ENCODE results near the gene DAPK3. TPM values are rescaled to one million over a fixed set of nuclear protein-coding genes. Genes with fewer than 3 reads are reported as not detected.

DAPK3 gene
- total and polyA plus RNA-seq, 12 donors, result 72.5 to 222 (median 112) TPM

DNA sequence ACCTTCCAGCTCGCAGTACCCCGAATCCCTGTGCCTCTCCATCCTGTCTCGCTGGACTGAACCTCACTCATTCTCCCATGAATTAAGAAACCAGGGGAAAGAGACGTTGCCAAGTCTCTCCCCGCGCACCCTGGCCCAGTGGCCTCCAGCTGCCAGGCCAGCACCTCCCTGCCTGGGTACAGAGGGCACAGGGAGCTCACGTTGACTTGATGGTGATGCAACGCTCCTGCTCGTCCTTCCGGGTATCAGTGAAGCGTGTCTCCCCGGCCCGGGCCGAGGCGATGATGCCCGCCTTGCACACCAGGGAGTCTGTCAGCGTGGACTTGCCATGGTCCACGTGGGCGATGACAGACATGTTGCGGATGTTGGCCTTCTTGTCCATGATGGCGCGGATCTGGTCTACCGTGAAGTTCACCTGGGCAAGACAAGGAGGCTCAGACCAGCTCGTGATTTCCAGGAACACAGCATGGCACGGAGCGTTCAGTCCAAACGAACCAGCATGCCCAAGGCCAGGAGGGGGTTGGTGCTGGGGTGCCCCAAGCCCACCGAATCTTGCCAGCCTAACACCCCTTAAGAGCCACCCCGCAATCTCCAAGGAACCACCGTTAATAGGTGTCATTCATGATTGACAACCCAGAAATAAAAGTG, 13.2 kb upstream of the DAPK3 start:
- WGBS, 2 donors, result 17 to 18% methylated on average over 30 of the region's 30 CpGs
- Histone ChIP-seq H3K27me3 (no peaks in the 10 kb centered on the region), H3K9me3 (no peaks in the 10 kb centered on the region), H3K4me1 (peaks cover 6 to 64% (median 45%) of the 10 kb centered on the region in 9 donors), H3K4me3 (peak overlapping the region; percentile 85 to 100 (median 94)), H3K27ac (peak overlapping the region in 9 of 10 donors; percentile 89 to 100 (median 96)), H3K36me3 (peaks cover 34 to 54% (median 51%) of the 10 kb centered on the region in 9 donors)
- intact Hi-C loops (cut with DNase I), result loop anchor here in 7 of 10 donors (2.0 to 10.0 kb wide), 3 partner anchors 13 to 221 kb away; partner anchors contain the start of gene DAPK3 (in 3 of the 7)
- no peak for DNase-seq
- TF ChIP-seq, protein P1, sequence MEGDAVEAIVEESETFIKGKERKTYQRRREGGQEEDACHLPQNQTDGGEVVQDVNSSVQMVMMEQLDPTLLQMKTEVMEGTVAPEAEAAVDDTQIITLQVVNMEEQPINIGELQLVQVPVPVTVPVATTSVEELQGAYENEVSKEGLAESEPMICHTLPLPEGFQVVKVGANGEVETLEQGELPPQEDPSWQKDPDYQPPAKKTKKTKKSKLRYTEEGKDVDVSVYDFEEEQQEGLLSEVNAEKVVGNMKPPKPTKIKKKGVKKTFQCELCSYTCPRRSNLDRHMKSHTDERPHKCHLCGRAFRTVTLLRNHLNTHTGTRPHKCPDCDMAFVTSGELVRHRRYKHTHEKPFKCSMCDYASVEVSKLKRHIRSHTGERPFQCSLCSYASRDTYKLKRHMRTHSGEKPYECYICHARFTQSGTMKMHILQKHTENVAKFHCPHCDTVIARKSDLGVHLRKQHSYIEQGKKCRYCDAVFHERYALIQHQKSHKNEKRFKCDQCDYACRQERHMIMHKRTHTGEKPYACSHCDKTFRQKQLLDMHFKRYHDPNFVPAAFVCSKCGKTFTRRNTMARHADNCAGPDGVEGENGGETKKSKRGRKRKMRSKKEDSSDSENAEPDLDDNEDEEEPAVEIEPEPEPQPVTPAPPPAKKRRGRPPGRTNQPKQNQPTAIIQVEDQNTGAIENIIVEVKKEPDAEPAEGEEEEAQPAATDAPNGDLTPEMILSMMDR (IDR thresholded peaks at IDR 0.05), result no peak
- peak in 2 of 8 donors; percentile 11 to 19 for ATAC-seq

DNA sequence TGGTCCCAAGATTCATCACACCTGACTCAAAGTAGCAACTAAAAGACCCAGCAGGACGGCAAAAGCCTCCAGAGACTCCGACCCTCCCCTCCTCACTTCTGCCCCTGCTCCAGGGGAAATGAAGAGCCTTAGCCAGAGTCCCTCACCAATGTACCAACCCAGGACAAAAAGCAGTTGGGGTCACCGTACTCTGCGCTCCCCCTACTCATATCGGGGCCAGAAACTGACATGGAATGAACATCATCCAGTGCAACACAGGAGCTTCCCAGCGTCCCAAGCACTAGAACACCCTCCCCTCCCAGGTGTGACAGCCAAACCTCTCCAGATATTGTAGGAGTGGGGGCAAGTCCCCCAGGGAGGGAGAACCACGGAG, 12.6 kb upstream of the DAPK3 start:
- Histone ChIP-seq H3K27me3 (no peaks in the 10 kb centered on the region), H3K36me3 (peaks cover 34 to 59% (median 56%) of the 10 kb centered on the region in 9 donors), H3K4me3 (peak overlapping the region in 8 of 10 donors; percentile 85 to 100 (median 94)), H3K9me3 (no peaks in the 10 kb centered on the region), H3K27ac (peak overlapping the region in 9 of 10 donors; percentile 40 to 100 (median 96)), H3K4me1 (peaks cover 6 to 64% (median 45%) of the 10 kb centered on the region in 9 donors)
- intact Hi-C loops (cut with DNase I), result loop anchor here in 4 of 10 donors (10.0 kb wide), 1 partner anchor 221 kb away; no protein-coding TSS in a partner anchor
- DNase-seq (no peak), ATAC-seq (no peak)
- TF ChIP-seq, protein P1 (IDR thresholded peaks at IDR 0.05), result no peak
- 55 to 59% methylated on average over 7 of the region's 7 CpGs for WGBS, 2 donors

DNA sequence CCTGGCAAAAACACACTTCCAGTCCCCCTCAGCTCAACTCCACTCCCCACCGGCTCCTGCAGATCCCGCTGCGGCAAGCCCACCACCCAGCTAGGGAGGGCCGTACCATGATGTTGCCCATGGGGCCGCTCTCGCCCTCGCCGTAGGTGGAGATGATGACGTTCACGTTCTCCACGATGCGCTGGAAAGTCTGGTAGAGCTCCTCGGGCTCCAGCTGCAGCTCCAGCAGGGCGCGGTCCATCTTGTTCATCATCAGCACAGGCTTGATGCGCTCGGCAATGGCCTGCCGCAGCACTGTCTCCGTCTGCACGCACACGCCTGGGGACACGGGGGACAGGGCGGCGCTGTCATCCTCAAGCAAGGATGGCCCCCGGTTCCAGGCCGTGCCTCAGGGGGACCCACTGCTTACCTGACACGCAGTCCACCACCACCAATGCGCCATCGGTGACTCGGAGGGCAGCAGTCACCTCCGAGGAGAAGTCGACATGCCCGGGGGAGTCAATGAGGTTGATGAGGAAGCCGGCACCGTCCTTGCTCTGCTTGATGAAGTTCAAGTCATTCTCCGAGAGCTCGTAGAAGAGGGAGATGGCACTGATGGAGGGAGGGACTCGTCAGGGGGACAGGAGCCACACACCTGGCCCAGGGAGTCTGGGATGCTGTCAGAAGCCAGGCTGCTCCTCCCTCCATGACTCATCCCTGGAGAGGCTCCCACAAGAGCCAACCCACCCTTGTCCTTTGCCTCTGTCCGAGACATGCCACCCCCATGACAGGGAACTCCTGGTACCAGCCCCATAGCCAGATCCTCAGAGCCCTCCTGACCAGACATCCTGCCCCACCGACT, 12.0 kb upstream of the DAPK3 start:
- Histone ChIP-seq H3K9me3 (no peaks in the 10 kb centered on the region), H3K27me3 (no peaks in the 10 kb centered on the region), H3K27ac (peak overlapping the region in 5 of 10 donors; percentile 96 to 100 (median 97)), H3K4me3 (peak overlapping the region in 5 of 10 donors; percentile 85 to 100 (median 91)), H3K4me1 (peaks cover 6 to 62% (median 45%) of the 10 kb centered on the region in 9 donors), H3K36me3 (peaks cover 37 to 65% (median 63%) of the 10 kb centered on the region in 9 donors)
- TF ChIP-seq, protein P1 (IDR thresholded peaks at IDR 0.05), result no peak
- DNase-seq (peak in 1 of 2 donors; percentile 8), ATAC-seq (peak in 2 of 8 donors; percentile 9 to 19)
- 84% methylated on average over 39 to 40 of the region's 40 CpGs for WGBS, 2 donors
- intact Hi-C loops (cut with DNase I), result loop anchor here in 4 of 10 donors (10.0 kb wide), 1 partner anchor 222 kb away; no protein-coding TSS in a partner anchor

Measured in heart right ventricle (tissue), 16 donors.